Calu3 (cell line): Measurements from ENCODE around the gene LRRC58. TPM values are rescaled to one million over a fixed set of nuclear protein-coding genes. Genes with fewer than 3 reads are reported as not detected.

ENCODE experiments used
- BruUV-seq: library from RNA; stranded (reverse); fragments of 400-500 nt; replicated peaks from 2 replicates; lab custom pipeline; 2021; lab: Mats Ljungman, UMichigan
- CTCF ChIA-PET: fragments of 300-600 bp; sonication (Branson Sonifier 250); formaldehyde crosslinking; loops from one replicate; lab custom pipeline; 2022; ENCODE audit warnings: antibody characterized with exemption; lab: Charles Lee
- DNase-seq: peaks from one replicate; pipeline ENCODE4 v3.0.0; 2022
- H3K27ac Mint-ChIP-seq: one replicate; pipeline ENCODE4 v1.8.0; 2022; ENCODE audit warnings: mixed read lengths; ENCODE audit not compliant: unreplicated experiment
- H3K27me3 Mint-ChIP-seq: one replicate; pipeline ENCODE4 v1.8.0; 2022; ENCODE audit warnings: mixed read lengths; ENCODE audit not compliant: unreplicated experiment
- H3K36me3 Mint-ChIP-seq: one replicate; pipeline ENCODE4 v1.8.0; 2022; ENCODE audit warnings: mild to moderate bottlenecking, moderate library complexity, mixed read lengths; ENCODE audit not compliant: insufficient read depth, unreplicated experiment
- H3K4me1 Mint-ChIP-seq: one replicate; pipeline ENCODE4 v1.8.0; 2022; ENCODE audit warnings: mild to moderate bottlenecking, low read depth, mixed read lengths; ENCODE audit not compliant: unreplicated experiment
- H3K4me3 Mint-ChIP-seq: one replicate; pipeline ENCODE4 v1.8.0; 2022; ENCODE audit warnings: mild to moderate bottlenecking, low read depth, moderate library complexity, mixed read lengths; ENCODE audit not compliant: unreplicated experiment
- H3K9me3 Mint-ChIP-seq: one replicate; pipeline ENCODE4 v1.8.0; 2022; ENCODE audit warnings: low read depth, mixed read lengths; ENCODE audit not compliant: unreplicated experiment
- CTCF ChIP-seq: fragments of 200-600 bp; IDR thresholded peaks from one replicate; pipeline ENCODE4 v1.8.0; 2022; ENCODE audit warnings: antibody characterized with exemption; ENCODE audit not compliant: unreplicated experiment
- intact Hi-C: fragments of 100-400 bp; cut with micrococcal nuclease; formaldehyde crosslinking; loops from one replicate; pipeline ENCODE4 v1.10.0; 2022; ENCODE audit not compliant: unreplicated experiment
- total RNA-seq: library from RNA; stranded (reverse); gene quantifications from 2 replicates; pipeline ENCODE4 v1.2.3, GENCODE V29; 2022

Gene LRRC58
- total RNA-seq, 1 experiment from 2014 or later, result 20.8 TPM

GRCh38 chr3:120357807-120358206 lies 8.7 kb upstream of the LRRC58 start:
- H3K36me3 Mint-ChIP-seq, result no peaks in the 10 kb centered on the region
- TF ChIP-seq CTCF, result no peak
- no peak for DNase-seq
- no peak overlapping the region for H3K4me3 Mint-ChIP-seq
- no peaks in the 10 kb centered on the region for H3K4me1 Mint-ChIP-seq
- H3K9me3 Mint-ChIP-seq, result no peaks in the 10 kb centered on the region
- CTCF ChIA-PET, result interaction anchor here (0.6 kb wide), 1 partner anchor 25 kb away, joined by 4 read pairs; no protein-coding TSS in a partner anchor
- no peak overlapping the region for H3K27ac Mint-ChIP-seq
- BruUV-seq, result no TSS peak
- intact Hi-C loops, result no loop called here
- no peaks in the 10 kb centered on the region for H3K27me3 Mint-ChIP-seq

GRCh38 chr3:120355486-120355885 lies 6.3 kb upstream of the LRRC58 start:
- Mint-ChIP-seq H3K4me3 (no peak overlapping the region), H3K27ac (no peak overlapping the region), H3K9me3 (no peaks in the 10 kb centered on the region), H3K27me3 (no peaks in the 10 kb centered on the region), H3K36me3 (no peaks in the 10 kb centered on the region), H3K4me1 (no peaks in the 10 kb centered on the region)
- no TSS peak for BruUV-seq
- intact Hi-C loops, result no loop called here
- CTCF ChIA-PET, result interaction anchor here (1.6 kb wide), 1 partner anchor 9 kb away, joined by 3 read pairs; no protein-coding TSS in a partner anchor
- DNase-seq, result no peak
- TF ChIP-seq CTCF, result no peak

GRCh38 chr3:120353463-120353862 lies 4.3 kb upstream of the LRRC58 start:
- no peaks in the 10 kb centered on the region for H3K4me1 Mint-ChIP-seq
- no peak overlapping the region for H3K4me3 Mint-ChIP-seq
- CTCF ChIA-PET, result interaction anchor here (1.4 kb wide), 1 partner anchor 11 kb away, joined by 5 read pairs; no protein-coding TSS in a partner anchor
- no peak for TF ChIP-seq CTCF
- peaks cover 16% of the 10 kb centered on the region for H3K36me3 Mint-ChIP-seq
- intact Hi-C loops, result no loop called here
- H3K9me3 Mint-ChIP-seq, result no peaks in the 10 kb centered on the region
- H3K27ac Mint-ChIP-seq, result no peak overlapping the region
- no peak for DNase-seq
- no TSS peak for BruUV-seq
- no peaks in the 10 kb centered on the region for H3K27me3 Mint-ChIP-seq

GRCh38 chr3:120352017-120352416 lies 2.9 kb upstream of the LRRC58 start:
- TF ChIP-seq CTCF, result no peak
- no peak overlapping the region for H3K27ac Mint-ChIP-seq
- no TSS peak for BruUV-seq
- DNase-seq, result no peak
- no peaks in the 10 kb centered on the region for H3K27me3 Mint-ChIP-seq
- CTCF ChIA-PET, result no interaction called here
- H3K4me1 Mint-ChIP-seq, result peaks cover 9% of the 10 kb centered on the region
- no peaks in the 10 kb centered on the region for H3K9me3 Mint-ChIP-seq
- peaks cover 23% of the 10 kb centered on the region for H3K36me3 Mint-ChIP-seq
- no peak overlapping the region for H3K4me3 Mint-ChIP-seq
- intact Hi-C loops, result no loop called here
